HG03575 (cell line): Measurements from ENCODE around the gene HEXD.
"Not testable (repeated sequence)": the region's sequence is repeated elsewhere in the genome, so short reads cannot be mapped to it uniquely, and the experiment has no call there.

Experiments
- ATAC-seq: cut with Tn5 transposase; IDR thresholded peaks from one replicate; pipeline ENCODE4 v1.9.1; 2021; ENCODE audit not compliant: unreplicated experiment, insufficient number of reproducible peaks, low FRiP score; ENCODE audit errors: extremely low read depth

The HEXD gene

DNA sequence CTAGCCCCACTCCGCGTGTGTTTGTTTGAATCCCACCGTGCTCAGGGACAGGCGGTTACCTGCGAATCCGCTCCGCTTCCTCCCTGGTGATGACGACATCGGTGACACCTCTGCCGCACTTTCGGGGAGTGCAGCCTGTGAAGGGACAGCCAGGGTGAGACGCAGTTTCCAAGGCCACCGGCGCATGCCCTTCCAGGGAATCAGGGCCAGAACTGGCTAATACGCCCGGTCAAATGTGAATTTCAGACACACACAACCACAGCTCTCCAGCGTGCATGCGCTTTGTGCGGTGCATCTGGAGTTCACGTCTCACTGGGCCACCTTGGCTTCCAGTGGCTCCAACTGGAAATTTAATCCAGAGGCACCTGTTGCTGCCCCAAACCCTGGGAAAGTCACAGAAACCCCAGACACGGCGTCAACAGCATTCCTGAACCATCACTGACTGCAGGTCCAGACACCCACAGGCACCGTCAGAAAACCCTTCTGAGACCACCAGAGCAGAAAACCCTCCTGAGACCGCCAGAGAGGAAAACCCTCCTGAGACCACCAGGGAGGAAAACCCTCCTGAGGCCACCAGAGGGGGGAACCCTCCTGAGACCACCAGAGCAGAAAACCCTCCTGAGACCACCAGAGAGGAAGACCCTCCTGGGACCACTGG is 6.6 kb upstream of the HEXD start:
- ATAC-seq, result no peak

DNA sequence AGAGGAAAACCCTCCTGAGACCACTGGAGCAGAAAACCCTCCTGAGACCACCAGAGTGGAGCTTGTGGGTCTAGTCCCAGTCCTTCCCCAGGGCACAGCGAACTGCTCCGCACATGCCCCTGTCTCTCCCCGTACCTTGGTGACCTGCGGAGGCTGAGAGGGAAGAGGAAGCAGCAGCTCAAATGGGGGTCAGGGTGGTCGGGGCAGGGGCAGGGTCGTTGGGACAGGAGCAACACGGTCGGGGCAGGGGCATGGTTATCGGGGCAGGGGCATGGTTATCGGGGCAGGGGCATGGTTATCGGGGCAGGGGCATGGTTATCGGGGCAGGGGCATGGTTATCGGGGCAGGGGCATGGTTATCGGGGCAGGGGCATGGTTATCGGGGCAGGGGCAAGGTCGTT is 6.1 kb upstream of the HEXD start:
- ATAC-seq, result not testable (repeated sequence)

DNA sequence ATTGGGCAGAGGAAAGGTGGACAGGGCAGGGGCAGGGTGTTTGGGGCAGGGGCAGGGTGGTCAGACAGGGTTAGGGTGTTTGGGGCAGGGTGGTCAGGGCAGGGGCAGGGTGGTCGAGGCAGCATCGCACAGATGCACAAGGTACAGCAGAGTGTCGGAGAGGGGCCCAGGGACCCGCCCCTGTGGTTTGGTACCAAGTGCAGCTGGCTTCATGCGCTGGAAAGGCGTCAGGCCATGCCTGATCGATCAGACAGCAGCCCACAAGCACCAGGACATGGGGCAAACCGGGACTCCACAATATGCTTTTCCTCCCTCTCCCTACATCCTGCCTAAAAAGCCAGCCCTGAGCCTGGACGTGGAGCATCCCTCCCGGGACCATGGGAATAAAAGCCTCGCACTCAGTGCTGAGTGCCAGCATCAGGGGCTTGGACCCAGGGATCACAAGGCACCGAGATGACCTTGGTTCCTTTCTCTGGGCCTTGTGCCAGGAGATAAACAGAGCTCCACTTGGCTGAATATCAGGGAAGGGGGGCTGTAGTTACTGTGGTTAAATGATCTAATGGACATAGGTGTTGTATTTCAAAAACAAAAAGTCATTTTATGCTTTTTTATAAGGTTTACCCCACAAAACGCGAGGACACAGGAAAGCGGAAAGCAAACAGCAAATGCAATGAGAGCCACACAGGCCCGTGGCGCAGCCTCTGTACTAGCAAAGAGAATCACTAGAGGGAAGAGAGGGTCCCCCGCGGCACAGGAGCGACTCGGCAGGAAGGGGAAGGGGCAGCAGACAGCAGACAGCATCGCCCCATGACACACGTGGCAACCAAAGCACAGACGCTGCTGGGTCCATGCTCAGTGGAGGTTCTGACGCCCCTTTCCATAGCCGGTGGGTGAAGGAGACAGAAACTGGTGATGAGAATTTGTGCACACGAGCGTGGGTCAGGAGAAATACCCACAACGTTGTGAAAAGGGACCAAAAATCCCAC is 5.3 kb upstream of the HEXD start:
- no peak for ATAC-seq

DNA sequence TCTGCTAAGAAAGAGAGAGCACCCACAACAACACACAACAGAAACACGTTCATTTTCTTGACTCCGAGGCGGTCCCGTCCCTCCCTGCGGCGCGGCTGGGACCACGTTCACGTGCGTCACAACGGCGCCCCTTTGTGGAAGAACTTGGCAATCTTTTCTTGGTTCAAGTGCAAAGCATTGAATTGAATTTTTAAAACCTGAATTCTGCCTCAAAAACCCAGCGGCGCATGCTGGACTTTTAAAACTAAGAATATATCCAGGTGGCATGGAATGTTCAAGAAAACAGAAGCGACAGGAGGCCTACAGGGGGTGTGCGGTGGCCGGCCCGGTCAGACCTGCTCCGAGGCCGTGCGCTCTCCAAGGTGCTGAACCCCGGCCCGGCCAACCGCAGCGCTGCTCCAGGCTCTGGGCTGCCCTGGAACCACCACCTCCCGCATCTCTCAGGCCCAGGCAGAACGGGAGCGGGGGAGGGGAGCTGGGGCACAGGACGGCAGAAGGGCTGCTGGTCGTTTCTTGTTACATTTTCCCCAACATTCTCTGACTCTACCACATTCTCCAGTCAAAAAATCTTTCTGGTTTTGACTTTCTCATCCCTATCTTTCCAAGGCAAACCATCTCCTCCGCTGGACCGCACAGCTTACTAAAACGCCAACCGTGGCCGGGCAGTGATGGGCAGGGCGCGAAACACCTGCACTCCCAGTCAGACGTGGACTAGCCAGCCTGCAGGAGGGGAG is 3.4 kb upstream of the HEXD start:
- ATAC-seq, result no peak

DNA sequence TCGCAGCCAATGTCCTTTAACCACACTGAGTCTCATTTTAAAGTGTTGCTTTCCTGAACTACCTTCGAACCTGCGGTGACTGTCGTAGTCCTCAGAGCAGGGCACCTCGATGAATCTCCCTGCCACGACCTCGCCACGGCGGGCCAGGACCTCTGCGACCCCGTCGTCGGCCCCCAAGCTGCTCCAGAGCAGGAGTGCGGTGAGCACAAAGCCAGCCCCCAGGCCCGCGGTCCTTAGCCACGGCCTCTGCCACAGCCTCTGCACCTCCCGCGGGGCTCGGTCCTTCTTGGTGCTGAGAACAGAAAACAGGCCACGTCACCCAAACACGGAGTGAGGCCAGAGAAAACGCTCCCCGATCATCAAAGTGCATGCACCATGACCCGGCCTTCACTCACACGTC is 2.8 kb upstream of the HEXD start:
- no peak for ATAC-seq

DNA sequence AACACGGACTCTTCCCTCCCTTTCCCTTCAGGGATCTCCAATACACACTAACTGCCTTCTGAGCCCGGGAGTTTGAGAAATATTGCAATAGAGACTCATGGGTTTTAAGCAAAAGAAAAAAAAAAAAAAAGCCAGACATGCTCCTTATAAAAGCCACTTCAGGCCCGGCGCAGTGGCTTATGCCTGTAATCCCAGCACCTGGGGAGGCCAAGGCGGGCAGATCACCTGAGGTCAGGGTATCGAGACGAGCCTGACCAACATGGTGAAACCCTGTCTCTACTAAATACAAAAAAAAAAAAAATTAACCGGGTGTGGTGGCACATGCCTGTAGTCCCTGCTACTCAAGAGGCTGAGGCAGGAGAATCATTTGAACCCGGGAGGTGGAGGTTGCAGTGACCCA is 2.4 kb upstream of the HEXD start:
- no peak for ATAC-seq

DNA sequence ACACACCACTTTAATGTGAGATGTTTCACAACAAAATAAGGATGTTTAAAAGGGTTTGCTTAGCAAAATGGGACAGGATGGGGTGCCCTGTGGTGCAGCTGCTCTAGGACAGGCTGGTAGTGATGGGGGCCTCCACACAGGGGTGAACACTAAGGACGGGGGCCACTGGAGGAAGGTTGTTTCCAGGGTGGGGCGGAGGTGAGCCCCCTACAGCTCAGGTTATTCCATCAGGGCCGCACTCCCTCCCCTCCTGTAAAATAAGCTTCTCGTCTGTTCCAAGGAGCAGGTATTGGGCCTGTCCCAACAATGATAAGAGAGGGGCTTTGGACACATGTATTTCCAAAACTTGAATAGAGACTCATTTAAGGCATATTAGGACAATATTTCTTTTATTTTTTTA is 1.9 kb upstream of the HEXD start:
- ATAC-seq, result no peak

DNA sequence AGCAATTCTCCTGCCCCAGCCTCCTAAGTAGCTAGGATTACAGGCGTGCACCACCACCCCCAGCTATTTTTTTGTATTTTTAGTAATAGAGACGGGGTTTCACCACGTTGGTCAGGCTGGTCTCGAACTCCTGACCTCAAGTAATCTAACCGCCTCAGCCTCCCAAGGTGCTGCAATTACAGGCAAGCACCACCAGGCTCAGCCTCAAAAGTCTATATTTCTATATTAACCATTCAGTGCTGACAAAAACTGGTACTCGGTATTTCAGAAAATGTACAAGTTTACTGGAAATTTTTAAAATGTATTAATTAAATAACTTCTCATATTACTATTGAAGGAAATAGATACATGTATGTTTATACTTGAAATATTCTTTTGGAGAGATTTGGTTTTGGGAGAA is 1.4 kb upstream of the HEXD start:
- ATAC-seq, result no peak

DNA sequence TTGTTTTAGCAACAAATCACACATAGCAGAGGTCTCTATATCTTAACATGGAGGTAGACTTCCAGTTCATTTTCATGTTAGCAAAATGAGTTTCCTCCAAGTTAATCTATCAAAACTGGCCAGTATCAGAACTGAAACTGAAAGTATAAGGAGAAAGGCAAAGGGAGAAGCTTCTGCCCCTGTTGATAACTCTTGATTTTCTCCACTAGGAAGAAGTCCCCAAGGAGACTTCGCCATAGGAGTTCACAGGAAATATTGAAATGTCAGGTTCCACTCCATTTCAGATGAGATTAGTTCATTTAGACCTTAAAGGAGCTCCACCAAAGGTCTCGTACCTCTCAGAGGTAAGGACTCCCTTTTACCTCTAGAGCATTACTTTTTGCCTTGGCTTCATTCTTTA is 1.4 kb downstream of the HEXD start:
- ATAC-seq, result no peak

DNA sequence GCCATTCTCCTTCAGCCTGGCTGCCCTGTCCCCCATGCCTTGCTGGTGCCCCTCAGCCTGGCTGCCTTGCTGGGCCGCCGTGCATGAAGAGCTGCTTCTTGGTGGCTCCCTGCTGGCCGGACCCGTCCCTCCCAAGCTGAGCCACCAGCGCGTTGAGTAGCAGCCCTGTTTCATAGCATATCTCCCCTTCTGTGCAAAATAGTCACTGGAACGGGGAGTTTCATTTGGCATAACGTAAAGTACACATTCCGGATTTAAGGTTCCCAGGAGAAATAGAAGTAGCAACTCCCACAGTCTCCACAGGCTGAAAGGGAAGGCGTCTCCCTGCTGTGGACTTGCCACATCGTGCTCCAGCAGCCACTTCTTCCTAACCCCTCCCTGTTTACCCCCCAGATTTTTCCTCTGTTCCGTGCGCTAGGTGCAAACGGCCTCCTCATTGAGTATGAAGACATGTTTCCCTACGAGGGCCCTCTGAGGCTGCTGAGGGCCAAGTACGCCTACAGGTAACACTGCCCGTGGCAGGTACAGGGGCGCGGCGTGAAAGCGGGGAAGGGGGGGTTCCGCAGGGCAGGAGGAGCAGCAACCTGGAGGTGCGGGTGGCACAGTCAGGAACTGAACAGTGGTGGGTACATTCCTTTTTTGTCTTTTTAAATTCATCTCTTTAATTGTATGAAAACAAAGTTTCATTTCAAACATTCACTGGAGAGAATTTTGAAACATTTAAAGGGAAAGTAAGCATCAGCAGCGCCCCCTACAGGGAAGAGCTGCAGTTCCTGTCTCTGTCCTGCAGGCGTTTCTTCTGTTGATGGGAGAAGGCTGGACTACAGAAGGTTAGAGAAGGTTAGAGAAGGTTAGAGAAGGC is 6.1 kb downstream of the HEXD start:
- no peak for ATAC-seq

DNA sequence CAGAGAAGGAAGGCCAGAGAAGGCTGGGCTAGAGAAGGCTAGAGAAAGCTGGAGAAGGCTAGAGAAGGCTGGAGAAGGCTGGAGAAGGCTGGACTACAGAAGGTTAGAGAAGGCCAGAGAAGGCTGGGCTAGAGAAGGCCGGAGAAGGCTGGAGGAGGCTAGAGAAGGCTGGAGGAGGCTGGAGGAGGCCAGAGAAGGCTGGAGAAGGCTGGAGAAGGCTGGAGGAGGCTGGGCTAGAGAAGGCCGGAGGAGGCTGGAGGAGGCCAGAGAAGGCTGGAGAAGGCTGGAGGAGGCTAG is 6.7 kb downstream of the HEXD start:
- no peak for ATAC-seq

DNA sequence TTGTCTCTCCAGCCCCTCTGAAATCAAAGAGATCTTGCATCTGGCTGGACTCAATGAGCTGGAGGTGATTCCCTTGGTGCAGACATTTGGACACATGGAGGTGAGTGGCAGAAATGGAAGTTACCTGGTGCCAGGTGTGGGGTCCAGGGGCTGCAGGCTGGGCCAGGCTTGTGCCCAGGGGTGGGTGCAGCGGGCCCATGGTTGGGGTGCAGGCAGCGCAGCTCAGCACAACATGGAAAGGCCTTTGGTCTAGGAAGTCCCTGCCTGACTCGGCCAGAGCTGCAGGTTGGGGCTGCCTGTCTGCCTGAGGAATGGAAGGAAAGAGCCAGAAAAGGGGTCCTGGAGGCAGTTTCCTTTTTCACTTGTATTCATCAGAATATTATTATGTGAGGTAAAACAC is 10.4 kb downstream of the HEXD start:
- ATAC-seq, result no peak

DNA sequence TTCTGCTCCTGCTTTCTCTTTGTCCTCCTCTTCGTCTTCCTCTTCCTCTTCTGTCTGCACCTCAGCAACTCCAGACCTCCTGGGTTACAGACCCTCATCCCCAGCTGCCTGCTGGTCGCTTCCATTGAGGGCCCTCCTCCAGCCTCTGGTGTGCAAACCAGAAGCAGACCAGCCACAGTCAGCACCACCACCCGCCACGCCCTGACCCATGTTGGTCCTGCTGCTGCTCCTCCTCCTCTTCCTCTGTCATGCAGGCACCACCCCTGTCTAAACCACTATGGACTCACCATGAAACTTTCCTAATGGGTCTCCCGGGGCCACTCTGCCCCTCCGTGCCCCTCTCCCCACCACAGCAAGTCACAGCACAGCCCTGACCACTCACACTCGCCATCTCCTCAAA is 11.7 kb downstream of the HEXD start:
- no peak for ATAC-seq

DNA sequence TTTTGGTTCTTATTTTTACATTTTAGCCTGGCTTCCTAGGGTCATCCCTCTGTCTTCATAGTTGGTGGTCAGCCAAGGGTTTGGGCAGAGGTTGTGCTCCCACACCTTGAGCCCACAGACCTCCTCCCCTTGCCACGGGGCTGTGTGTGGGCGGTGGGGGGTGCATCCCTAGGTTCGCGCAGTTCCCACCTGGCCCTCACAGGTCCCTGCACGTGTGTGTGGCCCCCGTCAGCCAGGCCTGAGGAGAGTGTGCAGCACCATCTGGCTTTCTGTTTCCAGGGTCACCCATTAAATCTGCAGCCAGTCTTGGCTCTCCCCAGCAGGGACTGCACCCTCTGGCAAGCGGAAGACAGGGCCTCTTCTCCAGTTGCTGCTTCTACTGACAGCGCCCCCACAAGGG is 13.9 kb downstream of the HEXD start:
- no peak for ATAC-seq

DNA sequence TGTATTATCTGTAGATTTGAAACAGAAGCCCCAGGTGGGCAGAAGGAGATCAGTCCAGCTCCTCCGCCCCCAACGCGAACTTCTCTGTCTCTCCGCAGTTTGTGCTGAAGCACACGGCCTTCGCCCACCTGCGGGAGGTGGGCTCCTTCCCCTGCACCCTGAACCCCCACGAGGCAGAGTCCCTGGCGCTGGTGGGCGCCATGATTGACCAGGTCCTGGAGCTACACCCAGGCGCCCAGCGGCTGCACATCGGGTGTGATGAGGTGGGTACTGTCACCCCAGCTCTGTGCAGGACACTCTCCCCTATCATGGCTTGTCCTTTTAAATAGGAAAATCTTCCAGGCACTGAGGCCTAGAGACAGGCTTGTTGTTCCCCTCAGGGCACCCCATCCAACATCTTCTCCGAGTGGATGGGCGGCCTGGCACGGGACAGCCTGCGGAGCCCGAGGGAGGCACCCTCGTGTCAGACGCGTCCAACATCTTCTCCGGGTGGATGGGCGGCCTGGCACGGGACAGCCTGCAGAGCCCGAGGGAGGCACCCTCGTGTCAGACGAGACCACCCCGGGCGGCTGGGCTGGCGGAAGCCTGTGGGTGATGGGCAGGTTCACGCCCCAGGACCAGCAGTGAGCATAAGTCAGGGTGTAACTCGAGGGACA is 15.5 kb downstream of the HEXD start:
- ATAC-seq, result no peak

DNA sequence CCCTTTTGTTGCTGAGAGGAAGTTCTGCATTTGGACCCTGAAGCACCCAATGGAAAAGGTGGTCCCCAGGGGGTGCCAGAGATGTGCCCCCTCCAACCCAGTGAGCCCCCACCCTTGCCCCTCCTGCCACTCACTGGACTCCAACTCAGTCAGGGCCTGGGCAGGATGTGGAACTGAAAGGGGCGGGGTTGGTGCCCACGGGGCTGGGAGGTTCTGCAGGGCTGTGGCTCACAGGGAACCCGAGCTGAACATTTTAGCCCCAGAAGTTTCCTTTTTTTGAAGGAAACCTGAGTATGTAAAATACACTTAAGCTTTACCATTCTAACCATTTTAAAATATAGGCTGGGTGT is 16.0 kb downstream of the HEXD start:
- no peak for ATAC-seq

DNA sequence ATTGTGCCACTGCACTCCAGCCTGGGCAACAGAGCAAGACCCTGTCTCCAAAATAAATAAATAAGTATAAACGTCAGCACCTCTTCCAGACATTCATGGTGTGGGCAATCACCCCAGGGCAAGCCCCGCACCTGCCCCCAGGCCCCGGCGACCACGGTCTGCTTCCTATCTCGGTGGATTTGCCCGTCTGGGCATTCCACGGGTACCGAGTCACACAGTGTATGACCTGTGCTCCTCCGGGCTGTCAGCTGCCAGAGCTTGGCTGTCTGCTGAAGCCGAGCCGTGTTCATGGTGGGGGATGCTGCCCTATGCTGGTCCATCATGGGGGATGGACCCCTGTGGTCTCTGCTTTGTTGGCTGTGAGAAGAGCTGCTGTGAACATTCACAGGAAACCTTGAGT is 17.0 kb downstream of the HEXD start:
- ATAC-seq, result no peak

DNA sequence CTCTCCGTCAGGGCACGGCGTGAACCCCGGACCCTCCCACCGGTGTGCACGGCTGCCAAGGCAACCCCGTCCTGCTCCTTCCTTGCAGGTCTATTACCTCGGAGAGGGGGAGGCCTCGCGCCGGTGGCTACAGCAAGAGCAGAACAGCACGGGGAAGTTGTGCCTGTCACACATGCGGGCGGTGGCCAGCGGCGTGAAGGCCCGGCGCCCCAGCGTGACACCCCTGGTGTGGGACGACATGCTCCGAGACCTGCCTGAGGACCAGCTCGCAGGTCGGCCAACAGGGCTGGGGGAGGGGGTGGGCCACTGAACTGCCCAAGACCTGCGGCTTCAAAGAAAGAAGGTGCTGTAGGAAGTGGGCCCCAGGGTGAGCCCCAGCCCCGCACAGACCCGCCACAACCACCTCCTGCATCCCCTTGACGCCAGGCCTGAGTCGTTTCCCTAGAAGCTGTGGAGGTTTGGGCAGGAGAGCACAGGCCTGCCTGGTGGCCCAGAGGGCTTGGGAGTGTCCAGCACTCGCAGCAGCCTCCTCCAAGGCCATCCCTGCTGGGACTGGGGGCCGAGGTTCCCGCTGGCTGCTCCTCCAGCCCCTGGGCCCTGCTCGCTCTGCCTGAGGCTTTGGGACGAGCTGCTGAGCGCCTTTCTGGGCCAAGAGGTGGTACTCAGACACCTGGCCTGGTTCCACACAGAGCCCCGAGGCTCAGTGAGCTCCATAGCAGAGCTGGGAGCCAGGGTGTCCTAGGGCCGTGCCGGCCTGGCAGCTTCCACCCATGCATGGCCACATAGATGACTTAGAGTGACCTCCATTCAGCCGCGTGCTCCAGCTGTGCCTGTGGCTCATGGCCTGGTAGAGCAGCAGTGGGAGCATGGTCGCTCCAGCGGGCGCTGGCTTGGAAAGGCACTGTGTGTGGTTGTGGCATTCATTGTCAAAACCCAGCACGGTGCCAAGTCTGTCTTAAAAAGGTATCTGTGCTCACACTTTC is 17.7 kb downstream of the HEXD start:
- no peak for ATAC-seq
